ENCODE measurements around the gene TSFM.
"Not testable (repeated sequence)": the region's sequence is repeated elsewhere in the genome, so short reads cannot be mapped to it uniquely, and the experiment has no call there.

Gene TSFM

DNA sequence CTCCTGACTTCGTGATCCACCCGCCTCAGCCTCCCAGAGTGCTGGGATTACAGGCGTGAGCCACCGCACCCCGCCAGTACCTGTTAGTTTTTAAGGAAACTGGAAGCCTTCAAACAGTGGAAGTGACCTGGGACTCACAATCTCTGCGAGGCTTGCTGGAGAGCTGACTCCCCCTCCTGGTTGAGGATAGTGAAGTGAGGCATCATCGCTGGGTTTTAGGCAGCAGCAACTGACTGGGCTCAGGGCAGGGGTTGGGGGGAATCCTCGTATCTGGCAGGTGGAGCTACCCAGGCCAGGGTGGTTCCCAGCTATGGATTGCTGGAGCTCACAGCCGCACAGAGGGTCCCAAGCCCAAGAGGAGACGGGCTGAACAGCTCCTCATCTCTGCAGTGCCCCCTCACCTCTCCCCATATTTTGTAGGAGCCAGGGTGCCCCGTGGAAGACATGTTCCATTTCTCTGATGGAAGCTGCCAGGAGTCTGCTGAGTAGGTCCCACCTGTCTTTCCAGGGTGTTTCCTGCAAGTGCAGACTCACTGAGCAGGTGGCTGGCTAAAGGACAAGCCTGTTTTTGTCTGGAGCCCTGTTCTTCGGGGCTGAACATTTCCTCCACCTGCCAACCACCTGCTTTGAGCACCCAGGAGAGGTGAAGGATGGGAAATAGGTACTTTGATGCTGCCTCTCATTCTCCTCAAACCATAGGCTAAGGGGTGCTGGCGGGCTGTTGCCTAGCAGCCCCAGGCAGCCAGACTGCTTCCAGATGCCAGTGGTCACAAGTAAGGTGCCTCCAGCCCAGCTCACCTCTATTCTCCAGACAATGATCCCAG lies 32.8 kb downstream of the TSFM start:
- no peak for DNase-seq (ENCODE audit: low read depth in 2 of 2)

DNA sequence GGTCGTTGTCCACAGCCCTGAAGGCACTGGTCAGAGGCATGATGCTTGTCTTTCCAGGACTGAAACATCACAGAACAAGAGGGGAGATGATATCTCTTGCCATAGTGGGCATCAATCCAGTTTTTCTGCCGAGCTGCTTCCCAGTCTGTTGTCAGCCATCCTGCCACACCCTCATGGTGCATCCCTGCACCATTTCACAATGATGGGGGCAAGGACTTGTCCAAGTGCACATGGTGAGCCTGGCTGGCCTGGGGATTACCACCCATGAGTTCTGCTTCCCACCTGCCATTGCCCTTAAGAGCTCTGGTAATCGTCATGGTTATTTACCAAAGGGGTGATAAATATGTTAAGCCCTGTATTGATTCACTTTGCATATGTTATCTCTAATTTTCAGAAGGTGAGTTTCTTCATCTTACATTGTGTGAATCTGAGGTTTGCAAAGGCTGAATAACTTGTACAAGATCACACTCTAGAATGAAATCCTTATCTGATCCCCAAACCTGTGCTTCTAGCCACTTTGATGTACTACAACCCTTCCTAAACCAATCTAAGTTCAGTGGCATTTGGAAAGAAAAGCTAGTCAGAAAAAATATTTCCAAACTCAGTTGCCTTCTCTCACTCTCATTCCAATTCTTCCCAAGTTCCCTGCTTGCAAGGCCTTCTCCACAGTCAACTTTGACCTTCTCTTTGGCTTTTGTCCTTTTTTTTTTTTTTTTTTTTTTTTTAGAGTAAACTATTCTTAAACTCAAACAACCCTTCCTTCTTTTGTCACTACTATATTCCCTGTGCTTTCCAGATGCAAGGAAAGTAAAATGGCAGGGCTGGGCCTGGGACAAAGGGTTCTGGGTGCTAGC lies 33.6 kb downstream of the TSFM start:
- DNase-seq (ENCODE audit: low read depth in 2 of 2) = no peak

DNA sequence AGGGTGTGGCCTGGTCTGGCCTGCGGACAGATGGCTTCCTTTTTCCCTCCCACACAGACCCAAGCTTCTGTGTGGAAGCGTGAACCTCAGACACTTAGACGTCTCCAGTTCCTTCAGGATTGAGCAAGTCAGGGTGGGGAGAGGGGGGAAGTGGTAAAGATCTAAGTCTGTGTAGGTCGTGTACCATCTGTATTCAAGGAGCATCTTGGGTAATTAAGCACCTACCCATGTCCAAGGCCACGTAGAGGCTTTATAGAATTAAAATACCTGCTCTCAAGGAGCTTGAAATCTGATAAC lies 34.2 kb downstream of the TSFM start:
- no peak for DNase-seq (ENCODE audit: low read depth in 2 of 2)

DNA sequence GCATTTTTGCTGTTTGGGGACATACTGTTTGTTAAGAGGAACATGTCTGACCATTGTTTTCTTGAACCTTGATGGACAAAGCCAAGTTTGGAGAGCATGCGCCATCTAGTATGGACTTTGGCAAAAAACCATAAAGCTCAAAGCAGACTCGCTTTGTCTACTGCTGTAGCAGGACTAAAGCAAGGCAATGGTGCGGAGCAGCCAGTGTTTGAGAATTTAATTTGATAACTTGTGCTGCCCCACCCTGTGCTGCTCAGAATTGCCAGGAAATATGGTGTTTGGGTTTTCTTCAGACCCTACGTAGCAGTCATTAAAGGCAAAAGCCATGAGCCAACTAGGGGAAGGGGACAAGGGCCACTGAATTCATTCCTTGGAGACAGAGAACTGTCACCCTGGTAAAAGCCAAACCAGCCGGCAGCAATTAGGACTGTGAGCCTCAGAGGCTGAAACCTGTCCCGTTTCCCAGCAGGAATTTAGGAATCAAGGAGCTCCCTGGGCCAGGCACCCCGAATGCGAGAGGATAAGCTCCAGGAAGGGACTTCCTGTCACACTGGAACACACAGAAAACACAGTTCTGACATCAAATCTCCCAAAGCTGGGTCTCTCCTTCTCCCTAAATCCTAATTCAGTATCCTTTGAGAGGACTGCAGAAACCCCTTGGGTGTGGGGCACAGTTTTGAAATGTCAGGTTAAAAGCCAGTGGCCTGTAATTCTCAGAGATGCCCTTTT lies 34.8 kb downstream of the TSFM start:
- no peak for DNase-seq (ENCODE audit: low read depth in 2 of 2)

DNA sequence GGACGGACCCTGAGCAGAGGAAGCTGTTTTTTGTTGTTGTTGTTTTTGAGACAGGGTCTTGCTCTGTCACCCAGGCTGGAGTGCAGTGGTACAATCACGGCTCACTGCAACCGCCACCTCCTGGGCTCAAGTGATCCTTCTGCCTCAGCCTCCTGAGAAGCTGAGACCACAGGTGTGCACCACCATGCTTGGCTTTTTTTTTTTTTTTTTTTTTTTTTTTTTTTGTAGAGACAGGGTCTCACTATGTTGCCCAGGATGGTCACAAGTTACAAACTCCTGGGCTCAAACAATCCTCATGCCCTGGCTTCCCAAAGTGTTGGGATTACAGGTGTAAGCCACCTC lies 35.4 kb downstream of the TSFM start:
- DNase-seq (ENCODE audit: low read depth in 2 of 2) = not testable (repeated sequence)

DNA sequence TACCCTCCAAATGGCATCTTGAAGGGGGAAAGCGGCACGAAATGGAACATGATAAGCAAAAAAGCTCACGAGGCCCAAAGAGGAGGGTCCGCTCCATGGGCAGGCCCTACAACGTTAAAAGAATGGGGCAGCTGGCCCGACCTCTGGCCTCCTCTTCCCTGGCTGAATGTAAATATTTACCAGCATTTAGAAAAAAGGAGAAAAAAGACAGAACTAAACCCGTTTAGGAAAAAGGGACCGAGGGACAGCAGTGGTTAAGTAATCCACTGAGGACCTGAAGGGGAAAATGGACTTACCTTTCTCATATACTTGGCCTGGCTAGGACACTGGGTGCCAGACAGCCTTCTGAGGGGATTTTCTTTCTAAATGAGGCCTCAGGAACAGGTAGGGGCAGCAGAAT lies 37.5 kb downstream of the TSFM start:
- DNase-seq (ENCODE audit: low read depth in 2 of 2) = not testable (repeated sequence)

DNA sequence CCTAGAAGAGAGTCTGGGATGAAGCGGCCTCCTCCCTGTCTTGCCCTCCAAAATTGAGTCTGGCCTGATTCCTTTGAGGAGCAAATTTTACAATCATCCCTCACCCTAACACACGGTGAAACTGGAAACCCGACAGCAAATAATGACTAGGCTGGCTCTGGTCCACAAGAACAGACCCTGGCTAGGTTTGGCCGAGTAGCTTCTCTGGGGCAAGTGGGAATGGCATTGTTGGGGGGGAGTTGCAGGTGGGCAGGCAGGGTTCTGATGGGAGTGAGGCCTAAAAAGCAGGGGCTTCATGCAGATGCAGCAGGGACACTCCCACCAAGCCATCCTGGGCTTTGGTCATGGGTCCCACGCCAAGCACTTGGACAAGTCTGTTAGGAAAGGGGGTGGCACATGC lies 38.4 kb downstream of the TSFM start:
- not testable (repeated sequence) for DNase-seq (ENCODE audit: low read depth in 2 of 2)

DNA sequence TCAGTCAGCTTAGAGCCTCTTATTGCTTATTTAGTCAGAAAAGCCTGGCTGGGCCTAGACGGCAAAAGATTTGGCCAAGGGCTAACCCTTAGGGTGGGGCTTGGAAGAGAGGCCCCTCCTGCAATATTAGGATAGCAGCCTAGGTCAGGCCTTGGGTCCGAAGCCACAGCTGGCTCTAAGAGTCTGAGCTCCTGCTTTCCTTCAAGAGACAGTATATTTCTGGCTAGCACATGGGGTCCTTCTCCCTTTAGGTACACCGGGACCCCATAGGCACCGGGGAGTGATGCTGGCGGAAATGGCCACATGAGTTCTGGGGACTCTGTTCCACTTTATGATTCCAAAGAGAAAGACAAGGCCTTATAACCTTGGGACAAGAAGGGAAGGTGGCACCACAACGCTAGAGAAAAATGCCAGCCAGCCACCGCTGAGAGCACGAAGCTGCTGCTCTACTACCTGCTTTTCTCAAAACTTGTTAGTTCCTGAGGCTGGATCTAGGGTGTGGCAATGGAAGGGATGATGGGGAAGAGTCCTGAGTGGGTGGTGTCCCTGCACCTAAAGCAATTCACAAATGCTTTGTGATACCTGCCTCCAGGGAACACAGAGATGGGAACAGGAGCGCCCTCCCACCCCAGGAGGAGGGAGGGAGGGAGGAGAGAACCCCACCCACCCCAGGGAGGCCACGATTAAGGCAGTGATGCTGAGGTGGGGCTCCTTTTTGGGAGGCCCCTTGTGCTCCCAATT lies 39.1 kb downstream of the TSFM start:
- no peak for DNase-seq (ENCODE audit: low read depth in 2 of 2)

DNA sequence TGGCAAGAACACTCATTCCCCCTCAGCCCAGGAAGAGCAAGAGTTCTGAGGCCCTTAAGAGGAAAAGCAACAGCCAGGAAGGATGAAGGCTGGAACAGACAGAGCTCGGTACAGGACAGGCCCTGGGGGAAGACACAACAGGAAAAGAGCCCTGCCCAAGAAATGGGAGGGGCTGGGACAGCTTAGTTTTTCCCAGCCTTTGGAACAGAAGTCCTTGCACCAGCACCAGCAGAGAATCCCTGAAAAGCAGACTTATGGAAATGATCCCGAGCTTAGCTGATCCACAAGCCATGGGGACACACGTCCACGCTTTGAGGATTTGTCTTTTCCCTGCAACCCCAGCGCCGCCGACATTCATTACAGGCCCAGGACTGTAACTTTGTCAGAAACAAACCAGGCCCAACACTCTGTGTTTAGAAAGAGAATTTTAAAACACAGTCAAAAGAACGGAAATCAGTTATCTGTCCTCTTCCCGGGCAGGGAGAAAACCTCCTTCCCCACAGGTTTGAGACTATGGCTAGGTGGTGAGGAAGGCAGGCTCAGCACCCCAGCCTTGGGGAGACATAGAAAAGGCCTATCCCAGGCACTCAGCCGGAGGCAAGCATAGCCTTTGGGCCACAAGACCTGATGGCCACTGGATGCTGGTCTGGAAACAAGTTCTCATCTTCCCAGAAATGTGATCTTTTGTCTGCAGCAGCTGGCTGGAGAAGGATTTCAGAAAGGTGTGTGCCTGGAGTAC lies 40.0 kb downstream of the TSFM start:
- DNase-seq (ENCODE audit: low read depth in 2 of 2) = no peak

DNA sequence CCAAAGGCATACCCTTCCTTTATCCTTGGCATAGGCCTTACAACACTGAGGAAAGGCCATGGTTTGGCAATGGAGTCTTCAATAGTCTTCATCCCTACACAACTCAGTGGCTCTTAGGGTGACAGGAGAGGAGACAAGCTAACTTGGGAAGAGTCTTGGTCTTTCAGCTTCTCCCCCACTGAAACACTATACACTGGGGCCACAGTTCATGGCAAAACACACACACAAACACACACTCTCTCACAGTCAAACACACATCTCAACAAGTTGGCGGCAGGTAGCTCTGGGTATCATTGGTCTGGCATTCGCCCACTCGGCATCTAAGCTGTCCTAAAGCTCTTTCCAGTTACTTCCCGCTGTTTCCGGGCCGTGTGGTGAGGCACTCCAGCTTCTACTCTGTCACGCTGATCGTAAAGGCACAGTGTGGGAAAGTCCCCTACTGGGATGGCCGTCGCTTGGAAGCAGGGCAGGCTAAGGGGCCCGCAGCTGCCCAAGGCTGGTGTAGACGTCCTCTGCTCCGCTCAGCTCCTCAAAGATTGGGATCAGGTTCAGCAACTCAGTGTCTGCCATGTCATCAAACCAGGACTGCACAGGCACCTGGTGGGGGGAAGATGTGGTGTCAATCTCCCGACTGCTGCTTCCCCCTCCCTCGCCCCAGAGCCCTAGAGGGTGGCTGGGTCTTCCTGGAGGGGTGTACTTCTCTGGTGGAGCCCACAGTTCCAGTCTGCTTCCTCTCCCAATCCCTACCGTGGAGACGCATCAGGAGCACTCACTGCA lies 40.7 kb downstream of the TSFM start:
- no peak for DNase-seq (ENCODE audit: low read depth in 2 of 2)

DNA sequence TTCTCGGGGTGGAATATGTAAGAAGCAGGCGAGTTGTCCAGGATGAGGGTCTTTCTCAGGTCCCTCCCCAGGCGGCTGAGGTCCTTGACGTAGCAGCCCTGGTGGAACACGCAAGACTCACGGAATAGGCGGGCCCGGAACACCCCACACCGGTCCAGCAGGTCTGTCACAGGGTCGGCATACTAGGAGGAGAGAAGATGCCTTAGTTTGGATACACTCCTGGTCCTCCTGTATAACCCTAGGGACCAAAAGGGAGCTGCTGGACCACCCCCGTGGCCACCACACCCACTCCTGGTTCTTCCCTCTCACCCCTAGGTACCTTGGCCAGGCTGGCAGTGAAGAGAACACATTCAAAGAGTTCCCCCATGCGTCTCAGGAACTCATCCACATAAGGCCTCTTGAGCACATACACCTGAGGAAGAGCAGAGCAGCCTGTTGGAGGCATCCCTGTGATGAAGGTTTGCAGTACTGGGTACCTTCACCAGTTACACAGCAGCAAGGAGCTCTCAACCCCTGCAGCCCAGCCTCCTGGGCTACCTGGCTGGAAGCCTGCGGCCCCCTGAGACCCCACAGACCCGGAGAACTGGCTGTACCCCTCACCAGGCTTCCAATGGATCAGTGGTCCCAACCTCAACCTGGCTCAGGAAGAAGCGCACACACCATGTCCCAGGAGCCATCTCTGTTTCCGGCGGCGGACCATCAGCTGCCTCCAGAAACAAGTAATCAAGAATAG lies 41.5 kb downstream of the TSFM start:
- no peak for DNase-seq (ENCODE audit: low read depth in 2 of 2)

DNA sequence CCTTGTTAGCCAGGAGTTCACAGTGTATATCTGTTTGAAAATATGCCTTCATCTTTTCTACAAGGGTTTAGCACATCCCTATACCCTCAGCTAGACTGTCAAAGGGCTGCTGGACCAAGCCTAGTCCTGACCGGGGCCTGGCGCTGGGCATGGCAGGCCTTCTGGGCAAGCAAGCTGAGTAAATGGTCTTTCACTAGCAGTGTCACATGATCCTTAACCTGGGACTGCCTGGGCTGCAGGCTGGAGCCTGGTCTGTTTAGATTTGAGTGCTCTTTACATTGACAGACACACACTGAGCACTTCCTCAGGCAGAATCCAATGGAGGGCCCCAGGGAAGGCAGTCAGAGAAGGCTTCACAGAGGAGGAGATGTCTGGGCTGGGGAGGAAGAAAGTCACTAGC lies 42.9 kb downstream of the TSFM start:
- DNase-seq (ENCODE audit: low read depth in 2 of 2) = no peak

DNA sequence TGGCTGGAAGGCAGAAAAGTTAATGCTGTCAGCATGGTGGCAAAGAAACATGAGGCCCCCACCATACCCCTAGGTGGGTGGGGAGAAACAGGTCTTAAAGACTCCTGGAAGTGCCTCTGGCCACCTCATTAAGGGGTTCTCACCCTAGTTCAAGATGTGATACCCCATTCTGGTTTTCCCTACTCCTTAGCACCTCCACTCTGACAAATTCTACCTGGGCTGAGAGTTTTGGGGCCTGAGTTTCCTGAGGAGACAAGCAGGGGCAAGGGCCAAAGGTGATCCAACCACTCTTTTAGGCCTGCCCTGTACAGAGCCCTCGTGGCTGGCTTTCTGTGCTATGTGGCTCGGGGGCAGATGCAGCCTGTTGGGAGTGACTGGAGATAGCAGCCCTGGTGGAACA lies 43.8 kb downstream of the TSFM start:
- no peak for DNase-seq (ENCODE audit: low read depth in 2 of 2)

DNA sequence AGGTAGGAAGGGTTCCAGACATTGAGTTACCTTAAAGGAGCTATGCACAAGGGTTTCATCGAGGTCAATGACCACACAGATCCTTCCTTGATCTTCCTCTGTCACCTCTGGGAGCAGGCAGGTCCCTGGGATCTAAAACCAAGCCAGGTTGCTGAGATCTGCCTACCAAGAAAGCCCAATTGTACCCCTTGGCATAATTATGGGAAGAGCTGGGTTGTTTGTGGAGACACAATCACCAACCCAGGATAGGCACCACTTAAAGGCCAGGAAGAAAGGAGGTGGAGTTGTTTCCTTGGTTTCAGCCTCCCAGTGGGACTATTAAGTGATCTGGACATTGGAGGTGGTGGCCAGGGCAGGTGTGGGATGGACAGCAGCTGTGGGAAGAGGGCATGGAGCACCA lies 44.4 kb downstream of the TSFM start:
- DNase-seq (ENCODE audit: low read depth in 2 of 2) = no peak

DNA sequence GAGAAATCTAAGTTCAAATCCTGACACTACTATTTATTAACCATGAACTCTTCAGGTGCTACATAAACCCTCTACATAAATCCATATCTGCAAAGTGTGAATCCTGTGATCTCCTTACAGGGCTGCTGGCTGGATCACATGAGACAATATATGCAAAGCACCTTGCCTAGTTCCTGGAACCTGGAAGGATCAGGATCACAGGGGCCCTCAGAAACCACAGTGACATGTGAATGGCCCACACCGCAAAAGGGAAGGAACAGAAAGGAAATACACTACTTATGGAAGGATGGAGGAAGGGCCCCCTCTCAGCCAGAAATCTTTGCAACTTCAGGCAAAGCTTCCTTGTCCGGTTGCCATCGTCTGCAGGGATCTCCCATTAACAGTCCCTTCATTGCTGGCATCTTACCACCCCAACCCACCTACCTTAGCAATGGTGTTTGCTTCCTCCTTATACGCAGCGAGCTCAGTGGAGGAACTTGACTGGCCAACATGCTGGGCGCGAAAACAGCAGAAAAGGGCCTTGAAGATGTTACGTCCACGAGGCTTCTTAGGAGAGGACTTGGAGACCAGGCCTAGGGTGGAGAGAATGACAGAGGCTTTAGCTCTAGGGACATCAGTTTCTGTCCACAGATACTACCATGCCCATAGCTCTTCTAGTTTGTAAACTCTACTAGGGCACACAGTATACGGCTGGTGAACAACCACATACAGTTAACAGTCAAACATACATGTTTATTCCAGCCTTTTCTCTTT lies 46.6 kb downstream of the TSFM start:
- no peak for DNase-seq (ENCODE audit: low read depth in 2 of 2)

DNA sequence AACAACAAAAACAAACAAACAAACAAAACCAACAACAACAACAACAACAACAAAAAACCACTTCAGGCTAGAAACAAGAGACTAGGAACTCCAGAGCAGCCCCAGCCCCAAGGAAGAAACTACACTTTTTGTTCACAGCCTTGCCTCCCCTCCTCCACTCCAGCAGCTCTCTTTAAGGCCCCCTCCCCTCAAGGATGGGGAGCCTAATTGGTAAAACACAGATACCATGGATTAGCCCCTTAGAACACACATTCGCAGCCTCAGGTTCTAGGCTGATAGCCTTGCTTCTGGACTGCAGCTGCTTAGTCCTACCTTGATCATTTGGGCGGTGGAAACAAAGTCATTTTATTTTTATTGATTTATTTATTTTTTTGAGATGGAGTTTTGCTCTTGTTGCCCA lies 47.8 kb downstream of the TSFM start:
- no peak for DNase-seq (ENCODE audit: low read depth in 2 of 2)

DNA sequence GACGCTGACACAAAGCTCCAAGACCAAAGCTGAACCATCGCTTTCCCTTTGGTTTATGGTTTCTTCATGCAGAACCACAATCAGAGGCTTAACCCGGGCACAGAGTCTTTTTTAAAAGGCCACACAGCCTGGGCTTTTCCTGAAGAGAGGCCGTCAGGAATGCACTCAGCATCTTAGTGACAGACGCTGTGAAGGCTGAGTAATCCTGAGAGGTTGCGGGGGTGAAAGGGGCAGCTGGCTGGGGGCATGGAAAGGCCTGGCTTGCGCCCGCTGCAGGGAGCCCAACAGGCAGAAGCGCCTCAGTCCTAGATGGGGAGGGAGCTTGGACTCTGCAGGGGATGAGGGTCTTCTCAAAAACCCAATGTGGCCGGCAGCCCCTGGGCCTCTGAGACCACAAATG lies 50.4 kb downstream of the TSFM start:
- DNase-seq (ENCODE audit: low read depth in 2 of 2) = no peak

DNA sequence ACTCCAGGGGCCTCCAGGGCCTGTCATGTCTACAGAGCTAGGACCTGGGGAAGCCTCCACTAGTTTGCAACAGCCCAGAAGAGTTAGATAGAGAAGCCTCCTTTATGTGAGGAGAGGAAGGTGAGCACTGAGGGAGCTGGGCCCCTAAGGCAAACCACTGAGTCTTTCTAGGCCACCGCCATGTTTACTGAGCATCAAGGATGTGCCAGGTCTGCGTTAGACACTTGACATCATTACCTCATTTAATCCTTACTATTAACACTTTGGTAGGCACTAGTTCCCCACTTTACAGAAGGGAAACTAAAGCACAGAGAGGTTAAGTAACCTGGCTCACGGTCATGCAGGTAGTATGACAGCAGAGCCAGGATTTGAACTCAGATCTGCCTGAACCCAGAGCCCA lies 51.1 kb downstream of the TSFM start:
- DNase-seq (ENCODE audit: low read depth in 2 of 2) = no peak

Data from stimulated activated CD8-positive, alpha-beta memory T cell treated with anti-CD3 and anti-CD28 coated beads, Interleukin-2, amount 100 ng/mL, for 1 hour (primary cell).